HepG2 (cell line): Measurements from ENCODE around the gene CEP164. TPM values are rescaled to one million over a fixed set of nuclear protein-coding genes. Genes with fewer than 3 reads are reported as not detected.

ENCODE experiments used
- ATF2 ChIP-seq: sonication (generic); formaldehyde crosslinking; IDR thresholded peaks from 2 replicates; pipeline ENCODE4 v1.4.0; 2020; ENCODE audit warnings: missing genetic modification reagents
- BORCS8-MEF2B ChIP-seq: sonication (generic); formaldehyde crosslinking; IDR thresholded peaks from 2 replicates; pipeline ENCODE4 v1.8.0; 2022; ENCODE audit warnings: mild to moderate bottlenecking, missing genetic modification reagents
- CCAR2 ChIP-seq: fragments of 200-400 bp; formaldehyde crosslinking; optimal IDR thresholded peaks from 2 replicates; pipeline ENCODE3; 2018; ENCODE audit warnings: low read depth, mild to moderate bottlenecking, low read length, moderate library complexity
- CTCF ChIP-seq: sonication (generic); formaldehyde crosslinking; IDR thresholded peaks from 2 replicates; pipeline ENCODE4 v1.5.0; 2020; ENCODE audit warnings: mild to moderate bottlenecking, missing genetic modification reagents, moderate library complexity
- JARID2 ChIP-seq: sonication (generic); formaldehyde crosslinking; IDR thresholded peaks from 2 replicates; pipeline ENCODE4 v1.8.1; 2023; ENCODE audit warnings: missing genetic modification reagents, inconsistent platforms; ENCODE audit not compliant: insufficient replicate concordance
- MYC ChIP-seq: sonication (generic); formaldehyde crosslinking; IDR thresholded peaks from 2 replicates; pipeline ENCODE4 v1.9.0; 2021; ENCODE audit warnings: missing genetic modification reagents, borderline replicate concordance
- NPAS2 ChIP-seq: sonication (generic); formaldehyde crosslinking; IDR thresholded peaks from 2 replicates; pipeline ENCODE4 v1.8.0; 2022; ENCODE audit warnings: mild to moderate bottlenecking, missing genetic modification reagents, borderline replicate concordance
- NR3C1 ChIP-seq: sonication (generic); formaldehyde crosslinking; IDR thresholded peaks from 2 replicates; pipeline ENCODE4 v1.4.0; 2020; ENCODE audit warnings: missing genetic modification reagents
- POLR2AphosphoS2 ChIP-seq: IDR thresholded peaks from 2 replicates; pipeline ENCODE4 v1.6.1; 2011; ENCODE audit warnings: low read depth, low read length, improper control_type of control experiment
- ZFP36L1 ChIP-seq: sonication (generic); formaldehyde crosslinking; IDR thresholded peaks from 2 replicates; pipeline ENCODE4 v1.8.0; 2022; ENCODE audit warnings: mild to moderate bottlenecking, missing genetic modification reagents, moderate library complexity
- ZNF318 ChIP-seq: sonication (generic); formaldehyde crosslinking; IDR thresholded peaks from 2 replicates; pipeline ENCODE4 v1.4.0; 2020; ENCODE audit warnings: mild to moderate bottlenecking, missing genetic modification reagents
- ZNF331 ChIP-seq: sonication (generic); formaldehyde crosslinking; IDR thresholded peaks from 2 replicates; pipeline ENCODE4 v1.4.0; 2020; ENCODE audit warnings: missing genetic modification reagents
- ZNF546 ChIP-seq: sonication (generic); formaldehyde crosslinking; conservative IDR thresholded peaks from 2 replicates; pipeline ENCODE4 v1.8.1; 2023; ENCODE audit warnings: mild to moderate bottlenecking, missing genetic modification reagents
- ZNF780A ChIP-seq: sonication (generic); formaldehyde crosslinking; IDR thresholded peaks from 2 replicates; pipeline ENCODE4 v1.8.0; 2022; ENCODE audit warnings: mild to moderate bottlenecking, missing genetic modification reagents, moderate library complexity
- ZUFSP ChIP-seq: sonication (generic); formaldehyde crosslinking; IDR thresholded peaks from 2 replicates; pipeline ENCODE4 v1.9.0; 2021; ENCODE audit warnings: missing genetic modification reagents, mild to moderate bottlenecking, borderline replicate concordance
- polyA plus RNA-seq, 8 experiments: library from polyadenylated mRNA; depleted of rRNA in 3 of 8; stranded (reverse) in 7 of 8; unstranded in 1 of 8; fragments of >200 nt; fragmentation: Illumina TruSeq in 4 of 8; extraction: Trizol in 4 of 8; gene quantifications; 2 replicates each; pipeline versions ENCODE4 v1.2.1 to v1.2.3, GENCODE V29; 2011 to 2016; ENCODE audit warnings: low read depth in 4 of 8, missing spikeins in 1 of 8, mixed read lengths in 1 of 8; ENCODE audit not compliant: insufficient read depth in 1 of 8
- total RNA-seq, 5 experiments: library from RNA; depleted of rRNA; stranded (reverse); fragments of >200 nt; fragmentation: Illumina TruSeq; extraction: Trizol; gene quantifications; 2 replicates each; pipeline ENCODE4 v1.2.3, GENCODE V29; 2016; ENCODE audit warnings: low read depth in 1 of 5

CEP164 gene
- total and polyA plus RNA-seq, 2 of the 13 experiments (the other 11 are each of a cell fraction or from before 2014, with no cell fraction given) = 11.4 to 15.2 TPM

GRCh38 chr11:117327567-117328374 lies at the start of gene CEP164 (continued):
- TF ChIP-seq ATF2 (CRISPR knock-in tag) (no peak), ZUFSP (no peak), BORCS8-MEF2B (CRISPR knock-in tag) (no peak; the same call in 1 of the 2 replicates), MYC (CRISPR knock-in tag) (peak; percentile 60; the same call in 1 of the 2 replicates), CTCF (CRISPR knock-in tag) (no peak), POLR2AphosphoS2 (no peak), NPAS2 (CRISPR knock-in tag) (no peak), ZNF546 (CRISPR knock-in tag) (0 out of 2 replicates have a peak, but pooled peaks have one; percentile 29), ZFP36L1 (no peak; the same call in 1 of the 2 replicates), ZNF318 (CRISPR knock-in tag) (no peak), ZNF331 (CRISPR knock-in tag) (no peak), ZNF780A (CRISPR knock-in tag) (peak; percentile 49; the same call in 1 of the 2 replicates), NR3C1 (CRISPR knock-in tag) (no peak), JARID2 (no peak), CCAR2 (no peak)
